Measurements from ENCODE around the gene TSHZ2.
"Not testable (repeated sequence)": the region's sequence is repeated elsewhere in the genome, so short reads cannot be mapped to it uniquely, and the experiment has no call there.

The TSHZ2 gene

GRCh38 chr20:53510704-53511103, 538.5 kb downstream of the TSHZ2 start:
- DNase-seq (ENCODE audit: low read depth): no peak

DNA sequence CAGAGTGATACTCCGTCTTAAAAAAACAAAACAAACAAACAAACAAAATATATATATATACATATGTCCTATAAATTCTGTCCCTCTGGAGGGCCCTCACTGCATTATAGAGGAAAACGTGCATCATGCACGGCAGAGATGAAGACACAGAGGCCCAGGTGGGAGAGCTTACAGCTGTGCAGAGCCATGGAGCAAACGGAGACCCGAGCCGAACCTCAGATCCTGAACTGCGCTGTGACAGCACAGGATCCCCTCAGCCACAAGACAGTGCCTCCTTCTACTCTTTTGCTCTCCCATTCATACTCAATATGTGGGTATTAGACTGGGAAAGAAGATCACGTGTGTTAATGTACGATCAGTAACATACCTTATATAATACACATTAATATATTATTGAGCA, 539.9 kb downstream of the TSHZ2 start:
- no peak for DNase-seq (ENCODE audit: low read depth)

GRCh38 chr20:53513168-53513488, 541.0 kb downstream of the TSHZ2 start:
- no peak for DNase-seq (ENCODE audit: low read depth)

GRCh38 chr20:53513489-53514298, 541.5 kb downstream of the TSHZ2 start:
- no peak for DNase-seq (ENCODE audit: low read depth)

GRCh38 chr20:53515749-53516148, 543.6 kb downstream of the TSHZ2 start:
- DNase-seq (ENCODE audit: low read depth): no peak

- DNase-seq (ENCODE audit: low read depth): no peak
Observed at GRCh38 chr20:53517146-53517545, 545.0 kb downstream of the TSHZ2 start.

GRCh38 chr20:53521421-53521820, 549.3 kb downstream of the TSHZ2 start:
- not testable (repeated sequence) for DNase-seq (ENCODE audit: low read depth)

- DNase-seq (ENCODE audit: low read depth): no peak
Observed at GRCh38 chr20:53522026-53522425, 549.9 kb downstream of the TSHZ2 start.

- DNase-seq (ENCODE audit: low read depth): no peak
Observed at GRCh38 chr20:53522696-53523095, 550.5 kb downstream of the TSHZ2 start.

- not testable (repeated sequence) for DNase-seq (ENCODE audit: low read depth)
Observed at GRCh38 chr20:53523615-53524014, 551.5 kb downstream of the TSHZ2 start.

DNA sequence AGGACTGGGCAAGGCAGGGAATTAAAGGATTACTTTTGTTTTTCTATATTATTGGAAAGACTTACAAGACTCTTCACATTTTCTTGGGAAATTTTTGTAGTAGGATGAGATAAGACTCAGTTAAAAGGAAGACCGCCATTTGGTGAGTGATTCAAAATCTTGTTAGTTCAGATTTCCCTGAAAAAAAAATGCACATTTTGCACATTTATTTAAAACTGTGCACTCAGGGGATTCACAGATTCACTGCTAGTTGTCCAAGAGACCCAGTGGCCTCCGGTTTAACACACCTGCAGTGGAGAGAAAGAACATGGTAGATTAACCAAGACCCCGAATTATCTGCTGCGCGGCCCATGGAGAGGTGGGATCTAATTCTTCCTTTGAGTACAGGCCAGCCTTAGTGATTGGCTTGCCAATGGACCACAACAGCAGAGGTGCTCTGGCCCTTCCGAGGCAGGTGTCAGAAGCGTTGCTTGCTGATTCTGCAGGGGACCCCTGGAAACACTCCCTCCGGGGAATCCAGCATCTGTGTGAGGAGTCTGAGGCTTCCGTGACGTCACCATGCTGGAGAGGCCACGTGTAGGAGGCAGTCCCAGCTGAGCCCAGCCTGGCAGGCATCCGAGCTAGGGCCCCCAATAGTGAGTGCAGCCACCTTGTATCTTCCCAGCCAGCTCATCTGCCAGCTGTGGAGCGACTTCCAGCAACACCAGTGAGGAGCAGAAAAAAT, 552.6 kb downstream of the TSHZ2 start:
- DNase-seq (ENCODE audit: low read depth): no peak

DNA sequence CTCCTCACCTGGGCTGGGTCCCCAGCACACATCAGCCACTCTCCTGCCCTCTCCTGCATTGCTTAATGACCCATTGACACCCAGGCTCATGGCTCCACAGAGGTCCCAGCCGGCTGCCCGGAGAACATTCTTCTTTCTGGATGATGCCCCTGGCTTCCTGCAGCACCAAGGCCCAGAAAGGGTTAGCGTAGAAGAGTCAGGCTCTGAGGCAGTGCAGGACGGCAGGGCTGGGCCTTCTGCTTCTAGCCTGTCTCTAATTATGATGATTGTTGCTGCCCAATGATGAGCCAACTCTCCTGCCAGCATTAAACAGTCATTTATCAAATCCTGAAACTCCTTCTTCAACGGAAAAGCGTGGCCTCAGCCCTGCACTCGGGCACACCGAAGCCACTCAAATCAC, 555.0 kb downstream of the TSHZ2 start:
- DNase-seq (ENCODE audit: low read depth): no peak

- no peak for DNase-seq (ENCODE audit: low read depth)
Observed at GRCh38 chr20:53529658-53530057, 557.5 kb downstream of the TSHZ2 start.

- no peak for DNase-seq (ENCODE audit: low read depth)
Observed at GRCh38 chr20:53530440-53530839, 558.3 kb downstream of the TSHZ2 start.

DNA sequence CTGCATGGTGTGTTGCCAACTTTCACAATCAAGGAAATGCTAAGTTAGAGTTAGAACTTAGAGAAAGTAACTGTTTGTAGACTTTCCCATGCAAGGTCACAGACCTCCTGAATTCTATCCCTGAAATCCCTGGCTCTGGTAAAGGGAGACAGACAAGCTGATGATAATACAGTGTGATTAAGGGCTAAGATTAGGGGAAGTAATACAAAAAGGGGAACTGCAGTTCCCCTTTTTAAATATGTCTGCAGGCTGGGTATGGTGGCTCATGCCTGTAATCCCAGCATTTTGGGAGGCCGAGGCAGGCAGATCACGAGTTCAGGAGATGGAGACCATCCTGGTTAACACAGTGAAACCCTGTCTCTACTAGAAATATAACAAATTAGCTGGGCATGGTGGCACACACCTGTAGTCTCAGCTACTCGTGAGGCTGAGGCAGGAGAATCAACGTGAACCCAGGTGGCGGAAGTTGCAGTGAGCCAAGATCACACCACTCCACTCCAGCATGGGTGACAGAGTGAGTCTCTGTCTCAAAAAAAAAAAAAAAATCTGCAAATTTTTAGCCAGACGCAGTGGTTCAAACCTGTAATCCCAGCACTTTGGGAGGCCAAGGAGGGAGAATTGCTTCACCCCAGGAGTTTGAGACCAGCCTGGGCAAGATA, 560.6 kb downstream of the TSHZ2 start:
- DNase-seq (ENCODE audit: low read depth): not testable (repeated sequence)

- DNase-seq (ENCODE audit: low read depth): no peak
Observed at GRCh38 chr20:53533500-53533899, 561.3 kb downstream of the TSHZ2 start.

DNA sequence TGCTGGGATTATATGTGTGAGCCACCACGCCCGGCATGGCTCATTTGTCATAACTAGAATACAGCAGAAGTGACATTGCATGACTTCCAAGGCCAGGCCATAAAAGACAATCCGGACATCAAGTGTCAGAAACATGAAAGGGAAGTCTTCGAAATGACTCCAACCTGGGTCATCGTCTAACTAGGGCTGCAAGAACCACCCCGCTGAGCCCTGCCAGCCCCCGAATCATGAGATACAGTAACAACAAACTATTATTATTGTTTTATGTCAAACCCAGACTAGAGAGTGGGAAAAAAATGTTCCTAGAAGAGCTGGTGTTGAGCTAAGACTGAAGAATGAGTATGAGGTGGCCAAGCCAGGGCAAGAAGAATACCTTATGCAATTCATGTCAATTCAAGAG, 561.9 kb downstream of the TSHZ2 start:
- no peak for DNase-seq (ENCODE audit: low read depth)

- no peak for DNase-seq (ENCODE audit: low read depth)
Observed at GRCh38 chr20:53535878-53536277, 563.7 kb downstream of the TSHZ2 start.

- not testable (repeated sequence) for DNase-seq (ENCODE audit: low read depth)
Observed at GRCh38 chr20:53536382-53536781, 564.2 kb downstream of the TSHZ2 start.

DNA sequence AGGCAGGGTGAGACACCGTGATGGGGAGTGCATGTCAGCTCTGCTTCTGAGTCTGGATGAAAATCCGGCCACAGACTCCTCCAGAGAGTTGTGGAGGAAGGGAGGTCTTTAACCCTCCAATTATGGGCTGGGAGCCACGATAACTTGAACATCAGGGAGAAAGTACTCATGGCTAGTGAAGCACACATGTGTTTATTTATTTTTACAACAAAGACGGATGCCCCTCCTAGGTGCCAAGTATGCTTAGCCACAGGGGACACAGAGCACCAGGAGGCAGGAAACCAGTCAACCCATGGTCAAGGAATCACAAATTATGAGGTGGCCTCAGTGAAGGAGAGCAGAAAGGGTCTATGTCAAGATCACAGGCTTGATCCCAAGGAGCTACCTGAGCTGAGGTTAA, 567.4 kb downstream of the TSHZ2 start:
- no peak for DNase-seq (ENCODE audit: low read depth)
